ENCODE results near the gene PDE4B.
"Not testable (repeated sequence)": the region's sequence is repeated elsewhere in the genome, so short reads cannot be mapped to it uniquely, and the experiment has no call there.

The PDE4B gene

DNA sequence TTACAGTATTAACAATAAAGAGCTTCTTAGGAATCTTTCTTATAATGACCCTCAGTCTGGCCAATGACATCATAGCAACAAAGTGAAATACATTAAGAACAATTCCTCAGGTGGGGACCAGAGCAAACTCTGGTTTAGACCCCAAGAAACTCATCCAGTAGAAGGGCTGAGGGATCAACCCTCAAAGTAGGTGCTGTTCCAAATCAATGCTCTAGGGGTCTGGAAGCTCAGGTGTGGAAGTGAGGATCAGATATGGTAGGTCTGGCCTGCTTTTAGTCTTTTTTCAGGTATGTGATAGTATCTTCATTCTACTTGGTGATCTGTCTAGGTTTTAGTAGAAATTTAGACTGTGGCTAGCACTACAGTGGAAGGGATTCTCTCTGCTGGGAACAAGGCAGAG is 291.7 kb downstream of the PDE4B start:
- Histone ChIP-seq H3K27me3 (ENCODE audit: insufficient read depth, low read length) (no peaks in the 10 kb centered on the region), H3K4me3 (ENCODE audit: low read length) (no peak overlapping the region), H2AFZ (ENCODE audit: low read depth, low read length) (no peak overlapping the region), H3K9me3 (ENCODE audit: low read length) (no peaks in the 10 kb centered on the region), H3K4me1 (ENCODE audit: insufficient read depth, low read length) (peaks cover 11% of the 10 kb centered on the region), H3K36me3 (ENCODE audit: insufficient read depth, low read length) (no peaks in the 10 kb centered on the region)

DNA sequence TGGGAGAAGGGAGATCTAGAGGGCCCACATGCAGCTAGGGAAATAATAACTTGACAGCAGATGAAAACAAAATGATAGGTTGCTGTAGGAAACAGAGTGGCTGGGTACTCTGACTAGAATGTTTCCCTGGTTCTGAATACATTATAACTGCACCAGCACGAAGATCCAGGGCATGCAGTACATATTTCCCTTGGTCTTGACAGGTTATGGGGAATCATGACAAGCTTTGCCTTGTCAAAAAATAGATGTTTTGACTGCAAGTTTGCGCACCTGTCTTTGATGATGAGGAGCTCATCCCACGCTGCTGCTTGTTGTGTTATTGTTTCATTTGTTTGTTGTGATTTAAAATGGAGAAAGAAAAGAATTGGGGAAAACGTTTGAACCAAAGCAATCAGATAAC is 292.9 kb downstream of the PDE4B start:
- Histone ChIP-seq H3K9me3 (ENCODE audit: low read length) (no peaks in the 10 kb centered on the region), H3K4me3 (ENCODE audit: low read length) (no peak overlapping the region), H3K27me3 (ENCODE audit: insufficient read depth, low read length) (no peaks in the 10 kb centered on the region), H3K4me1 (ENCODE audit: insufficient read depth, low read length) (peaks cover 8% of the 10 kb centered on the region), H2AFZ (ENCODE audit: low read depth, low read length) (no peak overlapping the region), H3K36me3 (ENCODE audit: insufficient read depth, low read length) (no peaks in the 10 kb centered on the region)

DNA sequence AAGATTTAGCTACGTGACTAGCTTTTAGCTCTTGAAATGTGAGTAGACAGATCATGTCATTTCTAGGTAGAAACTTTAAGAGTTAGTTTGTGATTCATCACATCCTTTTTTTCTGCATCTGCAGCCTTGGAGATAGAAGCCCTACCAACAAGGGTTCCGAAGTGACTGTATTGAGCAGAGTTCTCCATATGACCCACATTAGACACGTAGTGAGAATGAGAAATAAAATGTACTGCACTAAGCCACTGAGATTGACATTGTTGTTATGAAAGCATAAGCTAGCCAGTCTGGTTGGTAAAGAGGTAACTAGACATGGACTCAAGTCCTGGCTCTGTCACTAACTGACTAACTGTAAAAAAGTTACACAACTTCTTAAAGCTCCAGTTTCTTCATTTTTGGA is 296.1 kb downstream of the PDE4B start:
- Histone ChIP-seq H3K9me3 (ENCODE audit: low read length) (no peaks in the 10 kb centered on the region), H3K27me3 (ENCODE audit: insufficient read depth, low read length) (no peaks in the 10 kb centered on the region), H3K4me3 (ENCODE audit: low read length) (no peak overlapping the region), H3K36me3 (ENCODE audit: insufficient read depth, low read length) (no peaks in the 10 kb centered on the region), H3K4me1 (ENCODE audit: insufficient read depth, low read length) (peaks cover 20% of the 10 kb centered on the region), H2AFZ (ENCODE audit: low read depth, low read length) (no peak overlapping the region)

DNA sequence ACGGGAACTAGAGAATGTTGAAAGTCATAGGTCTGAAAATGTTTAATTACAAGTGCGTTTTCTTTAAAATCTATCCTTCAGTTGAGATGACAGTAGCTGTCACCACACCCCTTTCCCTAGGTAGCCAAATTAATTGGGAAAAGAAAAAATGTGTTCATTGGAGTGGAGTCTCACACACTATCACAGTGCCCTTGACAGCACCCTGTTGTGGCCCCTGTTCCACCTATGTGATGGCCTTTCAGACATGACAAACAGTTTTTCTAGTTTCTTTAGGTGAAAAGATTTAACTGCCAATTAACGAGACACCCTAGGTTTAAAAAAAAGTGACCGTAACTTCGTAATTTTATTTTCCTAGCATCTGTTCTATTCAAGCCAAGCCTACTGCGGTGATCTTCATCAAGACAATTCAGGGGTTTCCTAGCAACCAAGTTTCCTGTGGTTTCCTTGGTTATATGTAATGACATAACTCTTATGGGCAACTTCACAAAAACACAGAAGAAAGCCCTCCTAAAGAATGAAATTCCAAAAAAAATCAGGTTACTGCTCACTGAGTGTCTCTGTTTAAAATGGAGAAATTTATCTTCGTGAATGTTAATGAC is 298.3 kb downstream of the PDE4B start:
- H3K36me3 ChIP-seq (ENCODE audit: insufficient read depth, low read length), result no peaks in the 10 kb centered on the region
- H2AFZ ChIP-seq (ENCODE audit: low read depth, low read length), result no peak overlapping the region
- no peaks in the 10 kb centered on the region for H3K9me3 ChIP-seq (ENCODE audit: low read length)
- H3K27me3 ChIP-seq (ENCODE audit: insufficient read depth, low read length), result no peaks in the 10 kb centered on the region
- H3K4me1 ChIP-seq (ENCODE audit: insufficient read depth, low read length), result peaks cover 20% of the 10 kb centered on the region
- H3K4me3 ChIP-seq (ENCODE audit: low read length), result peak overlapping the region; percentile 26

DNA sequence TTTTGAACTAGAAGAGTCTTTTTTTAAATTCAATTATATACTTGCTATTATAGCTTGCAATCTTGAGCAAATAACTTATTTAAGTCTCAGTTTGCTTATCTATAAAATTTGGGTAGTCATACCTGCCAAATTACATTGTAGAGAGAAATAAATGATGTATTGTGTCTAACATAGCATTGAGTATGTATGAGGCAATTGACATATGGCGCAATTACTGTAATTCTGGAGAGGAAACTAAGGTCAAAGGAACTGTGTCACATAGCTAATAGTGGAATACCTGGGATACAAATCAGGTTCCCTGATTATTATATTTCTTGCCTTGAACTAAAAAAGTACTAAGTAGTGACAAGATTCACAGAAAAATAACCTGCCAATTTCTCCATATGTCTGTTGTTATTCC is 302.5 kb downstream of the PDE4B start:
- Histone ChIP-seq H3K4me1 (ENCODE audit: insufficient read depth, low read length) (peaks cover 18% of the 10 kb centered on the region), H3K27me3 (ENCODE audit: insufficient read depth, low read length) (no peaks in the 10 kb centered on the region), H3K4me3 (ENCODE audit: low read length) (no peak overlapping the region), H3K36me3 (ENCODE audit: insufficient read depth, low read length) (no peaks in the 10 kb centered on the region), H3K9me3 (ENCODE audit: low read length) (no peaks in the 10 kb centered on the region), H2AFZ (ENCODE audit: low read depth, low read length) (no peak overlapping the region)

DNA sequence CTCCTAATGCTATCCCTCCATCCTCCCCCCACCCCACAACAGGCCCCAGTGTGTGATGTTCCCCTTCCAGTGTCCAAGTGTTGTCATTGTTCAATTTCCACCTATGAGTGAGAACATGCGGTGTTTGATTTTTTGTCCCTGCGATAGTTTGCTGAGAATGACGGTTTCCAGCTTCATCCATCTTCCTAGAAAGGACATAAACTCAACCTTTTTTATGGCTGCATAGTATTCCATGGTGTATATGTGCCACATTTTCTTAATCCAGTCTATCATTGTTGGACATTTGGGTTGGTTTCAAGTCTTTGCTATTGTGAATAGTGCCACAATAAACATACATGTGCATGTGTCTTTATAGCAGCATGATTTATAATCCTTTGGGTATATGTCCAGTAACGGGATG is 308.3 kb downstream of the PDE4B start:
- not testable (repeated sequence) for H3K27me3 ChIP-seq (ENCODE audit: insufficient read depth, low read length); H3K9me3 ChIP-seq (ENCODE audit: low read length); H3K4me1 ChIP-seq (ENCODE audit: insufficient read depth, low read length); H3K4me3 ChIP-seq (ENCODE audit: low read length); H3K36me3 ChIP-seq (ENCODE audit: insufficient read depth, low read length); H2AFZ ChIP-seq (ENCODE audit: low read depth, low read length)

DNA sequence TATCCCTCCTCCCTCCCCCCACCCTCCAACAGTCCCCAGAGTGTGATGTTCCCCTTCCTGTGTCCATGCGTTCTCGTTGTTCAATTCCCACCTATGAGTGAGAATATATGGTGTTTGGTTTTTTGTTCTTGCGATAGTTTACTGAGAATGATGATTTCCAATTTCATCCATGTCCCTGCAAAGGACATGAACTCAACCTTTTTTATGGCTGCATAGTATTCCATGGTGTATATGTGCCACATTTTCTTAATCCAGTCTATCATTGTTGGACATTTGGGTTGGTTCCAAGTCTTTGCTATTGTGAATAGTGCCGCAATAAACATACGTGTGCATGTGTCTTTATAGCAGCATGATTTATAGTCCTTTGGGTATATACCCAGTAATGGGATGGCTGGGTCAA is 311.4 kb downstream of the PDE4B start:
- not testable (repeated sequence) for H2AFZ ChIP-seq (ENCODE audit: low read depth, low read length); H3K36me3 ChIP-seq (ENCODE audit: insufficient read depth, low read length); H3K4me1 ChIP-seq (ENCODE audit: insufficient read depth, low read length); H3K27me3 ChIP-seq (ENCODE audit: insufficient read depth, low read length); H3K9me3 ChIP-seq (ENCODE audit: low read length); H3K4me3 ChIP-seq (ENCODE audit: low read length)

DNA sequence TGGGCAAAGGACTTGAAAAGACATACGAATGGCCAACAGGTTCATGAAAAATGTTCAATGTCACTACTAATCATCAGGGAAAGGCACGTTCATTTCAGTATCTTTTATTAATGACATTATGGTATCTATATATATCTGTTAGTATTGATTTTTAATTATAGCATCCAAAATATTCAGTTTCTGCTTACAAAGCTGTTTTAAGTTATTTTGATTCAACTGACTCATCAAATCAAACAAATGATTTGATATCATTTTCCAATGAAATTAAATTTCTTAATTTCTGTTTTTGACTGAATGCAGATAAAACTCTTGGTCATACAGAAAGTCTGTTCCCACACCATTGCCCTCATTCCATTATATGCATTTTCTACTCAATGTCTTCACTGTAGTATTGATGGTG is 315.9 kb downstream of the PDE4B start:
- Histone ChIP-seq H3K36me3 (ENCODE audit: insufficient read depth, low read length) (no peaks in the 10 kb centered on the region), H3K27me3 (ENCODE audit: insufficient read depth, low read length) (no peaks in the 10 kb centered on the region), H3K4me3 (ENCODE audit: low read length) (no peak overlapping the region), H2AFZ (ENCODE audit: low read depth, low read length) (no peak overlapping the region), H3K9me3 (ENCODE audit: low read length) (no peaks in the 10 kb centered on the region), H3K4me1 (ENCODE audit: insufficient read depth, low read length) (no peaks in the 10 kb centered on the region)

DNA sequence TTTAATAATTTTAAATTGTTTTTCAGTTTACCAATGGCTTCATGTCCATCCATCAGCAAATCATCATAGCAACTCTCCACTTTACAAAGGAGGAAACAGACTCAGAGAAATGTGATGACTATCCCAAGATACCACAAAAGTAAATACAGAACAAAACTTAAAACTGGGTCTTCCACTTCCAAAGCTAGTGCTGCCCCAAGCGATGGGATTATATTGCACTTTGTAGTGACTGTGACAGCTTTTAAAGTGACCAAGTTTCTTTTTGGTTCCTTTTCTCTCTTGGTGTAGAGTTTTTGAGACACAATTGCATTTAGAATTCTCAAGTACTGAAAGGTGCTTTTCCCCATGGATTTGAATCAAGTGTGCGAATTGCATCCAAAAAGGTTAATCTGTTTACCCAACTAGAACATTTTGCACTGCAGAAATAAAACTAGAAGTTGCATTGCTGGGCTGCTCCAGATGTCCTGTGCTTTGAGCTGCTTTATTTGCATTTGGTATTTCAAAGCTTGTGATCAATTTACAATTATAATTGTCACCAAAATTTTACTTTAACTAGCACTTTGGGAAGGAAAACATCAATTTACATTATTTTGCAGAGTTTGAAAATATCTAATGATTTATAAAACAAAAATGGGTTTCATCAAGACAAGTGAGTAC is 320.2 kb downstream of the PDE4B start:
- H3K27me3 ChIP-seq (ENCODE audit: insufficient read depth, low read length), result no peaks in the 10 kb centered on the region
- no peaks in the 10 kb centered on the region for H3K36me3 ChIP-seq (ENCODE audit: insufficient read depth, low read length)

DNA sequence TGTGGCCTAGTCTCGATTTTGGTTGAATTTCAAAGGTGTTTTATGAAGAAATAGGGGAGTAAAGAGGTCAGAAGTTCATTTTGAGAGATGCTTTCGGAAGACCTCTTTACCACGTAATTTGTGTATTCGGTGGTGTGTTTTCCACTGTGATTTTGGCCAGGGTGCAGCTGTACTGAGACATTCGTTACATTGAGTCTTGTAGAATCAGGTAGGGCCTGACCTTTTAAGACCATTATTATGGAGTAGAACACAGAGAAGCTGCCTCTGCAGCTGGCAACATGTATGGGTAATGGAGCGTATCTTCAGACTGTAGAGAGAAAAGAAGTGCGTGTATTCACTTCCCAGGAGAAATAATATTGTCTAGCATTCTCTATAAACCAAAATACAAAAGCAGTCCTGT is 326.5 kb downstream of the PDE4B start:
- no peak overlapping the region for H2AFZ ChIP-seq (ENCODE audit: low read depth, low read length)
- H3K4me3 ChIP-seq (ENCODE audit: low read length), result no peak overlapping the region
- no peaks in the 10 kb centered on the region for H3K27me3 ChIP-seq (ENCODE audit: insufficient read depth, low read length)
- H3K36me3 ChIP-seq (ENCODE audit: insufficient read depth, low read length), result no peaks in the 10 kb centered on the region
- H3K9me3 ChIP-seq (ENCODE audit: low read length), result no peaks in the 10 kb centered on the region
- peaks cover 4% of the 10 kb centered on the region for H3K4me1 ChIP-seq (ENCODE audit: insufficient read depth, low read length)

More for the DNA sequence above, 320.2 kb downstream of the PDE4B start:
- no peak overlapping the region for H2AFZ ChIP-seq (ENCODE audit: low read depth, low read length)
- H3K4me1 ChIP-seq (ENCODE audit: insufficient read depth, low read length), result no peaks in the 10 kb centered on the region
- no peak overlapping the region for H3K4me3 ChIP-seq (ENCODE audit: low read length)
- no peaks in the 10 kb centered on the region for H3K9me3 ChIP-seq (ENCODE audit: low read length)

DNA sequence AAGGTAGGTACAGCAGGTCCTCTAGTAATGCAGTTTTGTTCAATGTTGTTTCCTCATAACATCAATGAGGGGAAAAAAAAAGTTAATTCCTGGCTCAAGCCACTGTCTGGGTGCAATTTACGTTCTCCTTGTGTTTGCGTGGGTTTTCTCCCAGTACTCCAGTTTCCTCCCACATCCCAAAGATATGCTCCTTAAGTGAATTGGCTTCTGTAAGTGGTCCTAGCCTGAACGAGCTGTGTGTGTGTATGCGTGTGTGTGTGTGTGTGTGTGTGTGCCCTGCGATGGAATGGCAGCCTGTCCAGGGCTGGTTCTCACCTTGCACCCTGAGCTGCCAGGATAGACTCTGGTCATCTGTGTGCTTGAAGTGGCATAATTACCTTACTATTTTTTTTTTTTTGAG is 332.0 kb downstream of the PDE4B start:
- Histone ChIP-seq H3K4me3 (ENCODE audit: low read length) (no peak overlapping the region), H3K4me1 (ENCODE audit: insufficient read depth, low read length) (peaks cover 10% of the 10 kb centered on the region), H3K27me3 (ENCODE audit: insufficient read depth, low read length) (no peaks in the 10 kb centered on the region), H2AFZ (ENCODE audit: low read depth, low read length) (no peak overlapping the region), H3K9me3 (ENCODE audit: low read length) (no peaks in the 10 kb centered on the region), H3K36me3 (ENCODE audit: insufficient read depth, low read length) (no peaks in the 10 kb centered on the region)

DNA sequence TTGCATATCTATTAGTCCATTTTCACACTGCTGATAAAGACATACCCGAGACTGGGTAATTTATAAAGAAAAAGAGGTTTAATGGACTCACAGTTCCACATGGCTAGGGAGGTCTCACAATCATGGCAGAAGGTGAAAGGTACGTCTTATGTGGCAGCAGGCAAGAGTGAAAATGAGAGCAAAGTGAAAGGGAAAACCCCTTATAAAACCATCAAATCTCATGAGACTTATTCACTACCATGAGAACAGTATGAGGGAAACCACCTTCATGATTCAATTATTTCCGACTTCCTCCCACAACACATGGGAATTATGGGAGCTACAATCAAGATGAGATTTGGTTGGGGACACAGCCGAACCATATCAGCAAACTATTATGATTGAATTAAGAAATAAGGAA is 335.9 kb downstream of the PDE4B start:
- H3K9me3 ChIP-seq (ENCODE audit: low read length); H3K36me3 ChIP-seq (ENCODE audit: insufficient read depth, low read length); H3K4me1 ChIP-seq (ENCODE audit: insufficient read depth, low read length); H3K4me3 ChIP-seq (ENCODE audit: low read length); H2AFZ ChIP-seq (ENCODE audit: low read depth, low read length); H3K27me3 ChIP-seq (ENCODE audit: insufficient read depth, low read length): not testable (repeated sequence)

DNA sequence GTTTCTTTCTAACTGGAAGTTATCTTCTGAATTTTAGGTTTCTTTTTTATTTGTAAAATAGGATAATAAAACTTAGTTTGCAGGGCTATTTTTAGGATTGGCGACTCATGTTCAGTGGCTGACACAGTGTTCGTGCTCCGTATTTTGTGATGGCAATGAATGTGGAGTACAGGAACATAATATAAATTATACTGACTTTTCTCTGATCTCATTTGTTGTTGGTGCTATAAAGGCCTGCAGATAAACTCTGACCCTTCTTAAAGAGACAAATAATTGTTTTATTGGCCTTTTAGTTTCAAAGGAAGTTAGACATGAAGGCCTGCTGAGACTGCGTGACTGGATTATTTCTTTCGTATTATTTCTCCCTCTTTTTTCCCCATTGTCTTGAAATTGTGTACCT is 339.6 kb downstream of the PDE4B start:
- Histone ChIP-seq H3K9me3 (ENCODE audit: low read length) (no peaks in the 10 kb centered on the region), H3K36me3 (ENCODE audit: insufficient read depth, low read length) (no peaks in the 10 kb centered on the region), H3K4me3 (ENCODE audit: low read length) (no peak overlapping the region), H3K4me1 (ENCODE audit: insufficient read depth, low read length) (peaks cover 6% of the 10 kb centered on the region), H3K27me3 (ENCODE audit: insufficient read depth, low read length) (no peaks in the 10 kb centered on the region), H2AFZ (ENCODE audit: low read depth, low read length) (no peak overlapping the region)

DNA sequence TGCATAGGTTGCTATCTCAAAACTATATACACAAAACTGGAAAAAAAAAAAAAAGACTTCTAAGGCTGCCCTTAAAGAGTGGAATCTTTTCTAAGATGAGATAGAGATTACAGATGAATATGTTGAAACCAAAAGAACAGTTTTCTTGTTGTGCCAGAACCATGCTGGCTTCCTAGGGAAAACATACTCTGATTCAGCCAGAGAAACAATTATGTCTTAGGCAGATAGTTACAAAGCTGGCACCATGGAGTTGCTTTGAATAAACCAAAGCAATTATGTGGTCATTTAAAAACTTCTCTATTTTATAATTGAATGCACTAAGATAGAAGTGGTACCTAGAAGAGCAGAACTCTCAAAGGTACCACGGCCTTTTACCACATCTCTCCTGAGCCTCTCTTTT is 341.3 kb downstream of the PDE4B start:
- no peaks in the 10 kb centered on the region for H3K9me3 ChIP-seq (ENCODE audit: low read length)
- H3K4me3 ChIP-seq (ENCODE audit: low read length), result no peak overlapping the region
- no peak overlapping the region for H2AFZ ChIP-seq (ENCODE audit: low read depth, low read length)
- no peaks in the 10 kb centered on the region for H3K36me3 ChIP-seq (ENCODE audit: insufficient read depth, low read length)
- H3K4me1 ChIP-seq (ENCODE audit: insufficient read depth, low read length), result no peaks in the 10 kb centered on the region
- no peaks in the 10 kb centered on the region for H3K27me3 ChIP-seq (ENCODE audit: insufficient read depth, low read length)

Measured in neuron (in vitro differentiated cells).